ENCODE measurements around the gene DNAH17.

DNA sequence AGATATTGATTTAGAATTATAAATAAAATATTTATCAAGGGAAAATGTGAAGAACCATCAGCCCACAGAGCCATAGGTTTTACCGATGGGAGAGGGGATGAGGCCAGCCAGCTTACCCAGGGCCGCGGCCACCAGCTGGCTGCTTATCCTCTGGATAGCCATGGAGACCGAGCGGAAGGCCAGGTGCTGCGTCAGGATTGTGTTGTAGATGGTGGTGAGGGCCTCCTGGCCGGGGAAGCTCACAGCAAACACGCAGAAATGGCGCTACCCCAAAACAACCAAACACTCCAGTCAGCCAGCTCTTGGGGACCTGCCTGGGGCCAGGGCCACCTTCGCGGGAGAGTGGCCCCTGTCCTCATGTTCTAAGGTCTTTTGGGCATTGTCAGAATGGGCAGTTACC, 97.8 kb downstream of the DNAH17 start:
- TF ChIP-seq CSDC2 (CRISPR knock-in tag; IDR thresholded peaks at IDR 0.05): no peak
- TF ChIP-seq ISL1 (CRISPR knock-in tag; IDR thresholded peaks at IDR 0.05): no peak
- no peak for TF ChIP-seq PPARA (CRISPR knock-in tag; IDR thresholded peaks at IDR 0.05; ENCODE audit: borderline replicate concordance)
- TF ChIP-seq, protein P1, sequence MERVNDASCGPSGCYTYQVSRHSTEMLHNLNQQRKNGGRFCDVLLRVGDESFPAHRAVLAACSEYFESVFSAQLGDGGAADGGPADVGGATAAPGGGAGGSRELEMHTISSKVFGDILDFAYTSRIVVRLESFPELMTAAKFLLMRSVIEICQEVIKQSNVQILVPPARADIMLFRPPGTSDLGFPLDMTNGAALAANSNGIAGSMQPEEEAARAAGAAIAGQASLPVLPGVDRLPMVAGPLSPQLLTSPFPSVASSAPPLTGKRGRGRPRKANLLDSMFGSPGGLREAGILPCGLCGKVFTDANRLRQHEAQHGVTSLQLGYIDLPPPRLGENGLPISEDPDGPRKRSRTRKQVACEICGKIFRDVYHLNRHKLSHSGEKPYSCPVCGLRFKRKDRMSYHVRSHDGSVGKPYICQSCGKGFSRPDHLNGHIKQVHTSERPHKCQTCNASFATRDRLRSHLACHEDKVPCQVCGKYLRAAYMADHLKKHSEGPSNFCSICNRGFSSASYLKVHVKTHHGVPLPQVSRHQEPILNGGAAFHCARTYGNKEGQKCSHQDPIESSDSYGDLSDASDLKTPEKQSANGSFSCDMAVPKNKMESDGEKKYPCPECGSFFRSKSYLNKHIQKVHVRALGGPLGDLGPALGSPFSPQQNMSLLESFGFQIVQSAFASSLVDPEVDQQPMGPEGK (CRISPR knock-in tag; IDR thresholded peaks at IDR 0.05; ENCODE audit: borderline replicate concordance): no peak
- no peak for TF ChIP-seq ZNF70 (CRISPR knock-in tag; IDR thresholded peaks at IDR 0.05)
- TF ChIP-seq ZNF8 (CRISPR knock-in tag; IDR thresholded peaks at IDR 0.05): no peak
- no peak for TF ChIP-seq ZNF565 (CRISPR knock-in tag; conservative IDR thresholded peaks at IDR 0.05; ENCODE audit: low read depth)
- TF ChIP-seq BACH2 (CRISPR knock-in tag; IDR thresholded peaks at IDR 0.05; ENCODE audit: borderline replicate concordance): no peak
- TF ChIP-seq, protein P2, sequence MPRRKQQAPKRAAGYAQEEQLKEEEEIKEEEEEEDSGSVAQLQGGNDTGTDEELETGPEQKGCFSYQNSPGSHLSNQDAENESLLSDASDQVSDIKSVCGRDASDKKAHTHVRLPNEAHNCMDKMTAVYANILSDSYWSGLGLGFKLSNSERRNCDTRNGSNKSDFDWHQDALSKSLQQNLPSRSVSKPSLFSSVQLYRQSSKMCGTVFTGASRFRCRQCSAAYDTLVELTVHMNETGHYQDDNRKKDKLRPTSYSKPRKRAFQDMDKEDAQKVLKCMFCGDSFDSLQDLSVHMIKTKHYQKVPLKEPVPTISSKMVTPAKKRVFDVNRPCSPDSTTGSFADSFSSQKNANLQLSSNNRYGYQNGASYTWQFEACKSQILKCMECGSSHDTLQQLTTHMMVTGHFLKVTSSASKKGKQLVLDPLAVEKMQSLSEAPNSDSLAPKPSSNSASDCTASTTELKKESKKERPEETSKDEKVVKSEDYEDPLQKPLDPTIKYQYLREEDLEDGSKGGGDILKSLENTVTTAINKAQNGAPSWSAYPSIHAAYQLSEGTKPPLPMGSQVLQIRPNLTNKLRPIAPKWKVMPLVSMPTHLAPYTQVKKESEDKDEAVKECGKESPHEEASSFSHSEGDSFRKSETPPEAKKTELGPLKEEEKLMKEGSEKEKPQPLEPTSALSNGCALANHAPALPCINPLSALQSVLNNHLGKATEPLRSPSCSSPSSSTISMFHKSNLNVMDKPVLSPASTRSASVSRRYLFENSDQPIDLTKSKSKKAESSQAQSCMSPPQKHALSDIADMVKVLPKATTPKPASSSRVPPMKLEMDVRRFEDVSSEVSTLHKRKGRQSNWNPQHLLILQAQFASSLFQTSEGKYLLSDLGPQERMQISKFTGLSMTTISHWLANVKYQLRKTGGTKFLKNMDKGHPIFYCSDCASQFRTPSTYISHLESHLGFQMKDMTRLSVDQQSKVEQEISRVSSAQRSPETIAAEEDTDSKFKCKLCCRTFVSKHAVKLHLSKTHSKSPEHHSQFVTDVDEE (CRISPR knock-in tag; IDR thresholded peaks at IDR 0.05): no peak
- TF ChIP-seq, protein P3, sequence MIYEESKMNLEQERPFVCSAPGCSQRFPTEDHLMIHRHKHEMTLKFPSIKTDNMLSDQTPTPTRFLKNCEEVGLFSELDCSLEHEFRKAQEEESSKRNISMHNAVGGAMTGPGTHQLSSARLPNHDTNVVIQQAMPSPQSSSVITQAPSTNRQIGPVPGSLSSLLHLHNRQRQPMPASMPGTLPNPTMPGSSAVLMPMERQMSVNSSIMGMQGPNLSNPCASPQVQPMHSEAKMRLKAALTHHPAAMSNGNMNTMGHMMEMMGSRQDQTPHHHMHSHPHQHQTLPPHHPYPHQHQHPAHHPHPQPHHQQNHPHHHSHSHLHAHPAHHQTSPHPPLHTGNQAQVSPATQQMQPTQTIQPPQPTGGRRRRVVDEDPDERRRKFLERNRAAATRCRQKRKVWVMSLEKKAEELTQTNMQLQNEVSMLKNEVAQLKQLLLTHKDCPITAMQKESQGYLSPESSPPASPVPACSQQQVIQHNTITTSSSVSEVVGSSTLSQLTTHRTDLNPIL (CRISPR knock-in tag; IDR thresholded peaks at IDR 0.05; ENCODE audit: low read depth): no peak
- no peak for TF ChIP-seq RARB (CRISPR knock-in tag; IDR thresholded peaks at IDR 0.05)
- TF ChIP-seq, protein P4, sequence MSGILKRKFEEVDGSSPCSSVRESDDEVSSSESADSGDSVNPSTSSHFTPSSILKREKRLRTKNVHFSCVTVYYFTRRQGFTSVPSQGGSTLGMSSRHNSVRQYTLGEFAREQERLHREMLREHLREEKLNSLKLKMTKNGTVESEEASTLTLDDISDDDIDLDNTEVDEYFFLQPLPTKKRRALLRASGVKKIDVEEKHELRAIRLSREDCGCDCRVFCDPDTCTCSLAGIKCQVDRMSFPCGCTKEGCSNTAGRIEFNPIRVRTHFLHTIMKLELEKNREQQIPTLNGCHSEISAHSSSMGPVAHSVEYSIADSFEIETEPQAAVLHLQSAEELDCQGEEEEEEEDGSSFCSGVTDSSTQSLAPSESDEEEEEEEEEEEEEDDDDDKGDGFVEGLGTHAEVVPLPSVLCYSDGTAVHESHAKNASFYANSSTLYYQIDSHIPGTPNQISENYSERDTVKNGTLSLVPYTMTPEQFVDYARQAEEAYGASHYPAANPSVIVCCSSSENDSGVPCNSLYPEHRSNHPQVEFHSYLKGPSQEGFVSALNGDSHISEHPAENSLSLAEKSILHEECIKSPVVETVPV (CRISPR knock-in tag; IDR thresholded peaks at IDR 0.05): no peak
- TF ChIP-seq, protein P5, sequence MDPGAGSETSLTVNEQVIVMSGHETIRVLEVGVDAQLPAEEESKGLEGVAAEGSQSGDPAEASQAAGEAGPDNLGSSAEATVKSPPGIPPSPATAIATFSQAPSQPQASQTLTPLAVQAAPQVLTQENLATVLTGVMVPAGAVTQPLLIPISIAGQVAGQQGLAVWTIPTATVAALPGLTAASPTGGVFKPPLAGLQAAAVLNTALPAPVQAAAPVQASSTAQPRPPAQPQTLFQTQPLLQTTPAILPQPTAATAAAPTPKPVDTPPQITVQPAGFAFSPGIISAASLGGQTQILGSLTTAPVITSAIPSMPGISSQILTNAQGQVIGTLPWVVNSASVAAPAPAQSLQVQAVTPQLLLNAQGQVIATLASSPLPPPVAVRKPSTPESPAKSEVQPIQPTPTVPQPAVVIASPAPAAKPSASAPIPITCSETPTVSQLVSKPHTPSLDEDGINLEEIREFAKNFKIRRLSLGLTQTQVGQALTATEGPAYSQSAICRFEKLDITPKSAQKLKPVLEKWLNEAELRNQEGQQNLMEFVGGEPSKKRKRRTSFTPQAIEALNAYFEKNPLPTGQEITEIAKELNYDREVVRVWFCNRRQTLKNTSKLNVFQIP (CRISPR knock-in tag; IDR thresholded peaks at IDR 0.05; ENCODE audit: borderline replicate concordance, low read depth): no peak

Data from SK-N-SH treated with all-trans-retinoic acid at 6 μM for 48 hours (cell line).